IgD-negative memory B cell (primary cell): Measurements from ENCODE around the gene MAT1A. TPM values are rescaled to one million over a fixed set of nuclear protein-coding genes. Genes with fewer than 3 reads are reported as not detected.
"Not testable (repeated sequence)": the region's sequence is repeated elsewhere in the genome, so short reads cannot be mapped to it uniquely, and the experiment has no call there.

Source experiments
- H3K27ac Mint-ChIP-seq, 3 donors: one replicate each; pipeline ENCODE4 v1.8.0; 2020 to 2022; ENCODE audit warnings: mild to moderate bottlenecking in 3 of 3, mixed read lengths in 3 of 3, moderate library complexity in 1 of 3
- H3K27me3 Mint-ChIP-seq: one replicate; pipeline ENCODE4 v1.8.0; 2021; ENCODE audit warnings: mixed read lengths
- H3K36me3 Mint-ChIP-seq: one replicate; pipeline ENCODE4 v1.8.0; 2020; ENCODE audit warnings: mild to moderate bottlenecking, mixed read lengths
- H3K4me1 Mint-ChIP-seq, 3 donors: one replicate each; pipeline ENCODE4 v1.8.0; 2020 to 2022; ENCODE audit warnings: mixed read lengths in 3 of 3, mild to moderate bottlenecking in 1 of 3
- H3K4me3 Mint-ChIP-seq, 4 donors: one replicate each; pipeline ENCODE4 v1.8.0; 2020 to 2022; ENCODE audit warnings: mild to moderate bottlenecking in 4 of 4, mixed read lengths in 4 of 4, moderate library complexity in 3 of 4
- H3K9me3 Mint-ChIP-seq, 3 donors: one replicate each; pipeline ENCODE4 v1.8.0; 2020 to 2021; ENCODE audit warnings: mixed read lengths in 3 of 3, mild to moderate bottlenecking in 1 of 3
- polyA plus RNA-seq: library from polyadenylated mRNA; unstranded; fragments of 300-500 nt; fragmentation: Illumina TruSeq; gene quantifications from one replicate; pipeline ENCODE4 v1.2.3, GENCODE V29; 2021

MAT1A gene
- not detected for polyA plus RNA-seq

- peaks cover 17% of the 10 kb centered on the region for H3K27me3 Mint-ChIP-seq
- peaks cover 0 to 2% (median 1%) of the 10 kb centered on the region in 3 donors for H3K9me3 Mint-ChIP-seq
- no peak within 1 kb of the TSS for H3K27ac Mint-ChIP-seq
- no peaks in the 10 kb centered on the region for H3K36me3 Mint-ChIP-seq
- no peak within 1 kb of the TSS for H3K4me3 Mint-ChIP-seq
- peaks cover 0 to 2% (median 0%) of the 10 kb centered on the region in 3 donors for H3K4me1 Mint-ChIP-seq
Observed at GRCh38 chr10:80289451-80290287, at the start of gene MAT1A. TSS of gene MAT1A (minus strand) at chr10:80289658. CDS start at chr10:80289423, 235 bp downstream.

GRCh38 chr10:80333983-80334382, 44.5 kb upstream of the MAT1A start:
- no peaks in the 10 kb centered on the region for H3K4me1 Mint-ChIP-seq
- H3K27ac Mint-ChIP-seq = no peak overlapping the region
- peaks cover 1% of the 10 kb centered on the region for H3K36me3 Mint-ChIP-seq
- no peak overlapping the region for H3K4me3 Mint-ChIP-seq
- H3K9me3 Mint-ChIP-seq = no peaks in the 10 kb centered on the region
- no peaks in the 10 kb centered on the region for H3K27me3 Mint-ChIP-seq

GRCh38 chr10:80324891-80325364, 35.5 kb upstream of the MAT1A start:
- H3K4me1 Mint-ChIP-seq = no peaks in the 10 kb centered on the region
- no peak overlapping the region for H3K4me3 Mint-ChIP-seq
- no peaks in the 10 kb centered on the region for H3K36me3 Mint-ChIP-seq
- H3K9me3 Mint-ChIP-seq = peaks cover 0 to 2% (median 0%) of the 10 kb centered on the region in 3 donors
- H3K27me3 Mint-ChIP-seq = peaks cover 6% of the 10 kb centered on the region
- no peak overlapping the region for H3K27ac Mint-ChIP-seq

- Mint-ChIP-seq H3K4me1 (no peaks in the 10 kb centered on the region), H3K4me3 (no peak overlapping the region), H3K9me3 (peaks cover 0 to 2% (median 0%) of the 10 kb centered on the region in 3 donors), H3K27ac (no peak overlapping the region), H3K27me3 (peaks cover 6% of the 10 kb centered on the region), H3K36me3 (no peaks in the 10 kb centered on the region)
Observed at GRCh38 chr10:80324086-80324485, 34.6 kb upstream of the MAT1A start.

GRCh38 chr10:80323311-80323710, 33.9 kb upstream of the MAT1A start:
- no peaks in the 10 kb centered on the region for H3K36me3 Mint-ChIP-seq
- no peak overlapping the region for H3K27ac Mint-ChIP-seq
- no peaks in the 10 kb centered on the region for H3K4me1 Mint-ChIP-seq
- H3K4me3 Mint-ChIP-seq = no peak overlapping the region
- peaks cover 0 to 2% (median 0%) of the 10 kb centered on the region in 3 donors for H3K9me3 Mint-ChIP-seq
- H3K27me3 Mint-ChIP-seq = peaks cover 6% of the 10 kb centered on the region

GRCh38 chr10:80322711-80323110, 33.3 kb upstream of the MAT1A start:
- Mint-ChIP-seq H3K4me3 (no peak overlapping the region), H3K27me3 (peaks cover 6% of the 10 kb centered on the region), H3K9me3 (peaks cover 0 to 2% (median 0%) of the 10 kb centered on the region in 3 donors), H3K4me1 (no peaks in the 10 kb centered on the region), H3K36me3 (no peaks in the 10 kb centered on the region), H3K27ac (no peak overlapping the region)

- no peak overlapping the region for H3K27ac Mint-ChIP-seq
- peaks cover 0 to 2% (median 0%) of the 10 kb centered on the region in 3 donors for H3K9me3 Mint-ChIP-seq
- H3K36me3 Mint-ChIP-seq = no peaks in the 10 kb centered on the region
- H3K4me3 Mint-ChIP-seq = no peak overlapping the region
- no peaks in the 10 kb centered on the region for H3K4me1 Mint-ChIP-seq
- H3K27me3 Mint-ChIP-seq = peaks cover 6% of the 10 kb centered on the region
Observed at GRCh38 chr10:80322158-80322557, 32.7 kb upstream of the MAT1A start.

- no peak overlapping the region for H3K4me3 Mint-ChIP-seq
- H3K4me1 Mint-ChIP-seq = no peaks in the 10 kb centered on the region
- H3K36me3 Mint-ChIP-seq = no peaks in the 10 kb centered on the region
- H3K27ac Mint-ChIP-seq = no peak overlapping the region
- H3K9me3 Mint-ChIP-seq = peaks cover 0 to 2% (median 0%) of the 10 kb centered on the region in 3 donors
- peaks cover 6% of the 10 kb centered on the region for H3K27me3 Mint-ChIP-seq
Observed at GRCh38 chr10:80321183-80321582, 31.7 kb upstream of the MAT1A start.

- peak overlapping the region in 1 of 4 donors; percentile 24 for H3K4me3 Mint-ChIP-seq
- peaks cover 6% of the 10 kb centered on the region for H3K27me3 Mint-ChIP-seq
- H3K4me1 Mint-ChIP-seq = no peaks in the 10 kb centered on the region
- no peaks in the 10 kb centered on the region for H3K36me3 Mint-ChIP-seq
- peaks cover 0 to 2% (median 0%) of the 10 kb centered on the region in 3 donors for H3K9me3 Mint-ChIP-seq
- no peak overlapping the region for H3K27ac Mint-ChIP-seq
Observed at GRCh38 chr10:80320377-80320776, 30.9 kb upstream of the MAT1A start.

- Mint-ChIP-seq H3K9me3 (peaks cover 0 to 2% (median 0%) of the 10 kb centered on the region in 3 donors), H3K36me3 (no peaks in the 10 kb centered on the region), H3K4me3 (no peak overlapping the region), H3K27me3 (peaks cover 4% of the 10 kb centered on the region), H3K4me1 (no peaks in the 10 kb centered on the region), H3K27ac (no peak overlapping the region)
Observed at GRCh38 chr10:80319725-80320290, 30.4 kb upstream of the MAT1A start.

- no peaks in the 10 kb centered on the region for H3K4me1 Mint-ChIP-seq
- no peak overlapping the region for H3K4me3 Mint-ChIP-seq
- H3K9me3 Mint-ChIP-seq = peaks cover 0 to 2% (median 0%) of the 10 kb centered on the region in 3 donors
- no peaks in the 10 kb centered on the region for H3K36me3 Mint-ChIP-seq
- H3K27ac Mint-ChIP-seq = no peak overlapping the region
- peaks cover 3% of the 10 kb centered on the region for H3K27me3 Mint-ChIP-seq
Observed at GRCh38 chr10:80319318-80319717, 29.9 kb upstream of the MAT1A start.

GRCh38 chr10:80318742-80319141, 29.3 kb upstream of the MAT1A start:
- Mint-ChIP-seq H3K4me1 (no peaks in the 10 kb centered on the region), H3K27ac (no peak overlapping the region), H3K4me3 (no peak overlapping the region), H3K9me3 (peaks cover 0 to 2% (median 0%) of the 10 kb centered on the region in 3 donors), H3K27me3 (peaks cover 2% of the 10 kb centered on the region), H3K36me3 (no peaks in the 10 kb centered on the region)

- no peak overlapping the region for H3K27ac Mint-ChIP-seq
- H3K4me3 Mint-ChIP-seq = no peak overlapping the region
- no peaks in the 10 kb centered on the region for H3K4me1 Mint-ChIP-seq
- H3K9me3 Mint-ChIP-seq = peaks cover 0 to 2% (median 0%) of the 10 kb centered on the region in 3 donors
- H3K27me3 Mint-ChIP-seq = no peaks in the 10 kb centered on the region
- H3K36me3 Mint-ChIP-seq = no peaks in the 10 kb centered on the region
Observed at GRCh38 chr10:80315391-80315790, 25.9 kb upstream of the MAT1A start.

GRCh38 chr10:80313523-80313922, 24.1 kb upstream of the MAT1A start:
- Mint-ChIP-seq H3K9me3 (peaks cover 0 to under 1% (median 0%) of the 10 kb centered on the region in 3 donors), H3K36me3 (no peaks in the 10 kb centered on the region), H3K4me1 (no peaks in the 10 kb centered on the region), H3K27ac (no peak overlapping the region), H3K27me3 (no peaks in the 10 kb centered on the region), H3K4me3 (no peak overlapping the region)

- not testable (repeated sequence) for H3K4me3 Mint-ChIP-seq, H3K27ac Mint-ChIP-seq, H3K4me1 Mint-ChIP-seq, H3K36me3 Mint-ChIP-seq, H3K27me3 Mint-ChIP-seq
- H3K9me3 Mint-ChIP-seq = peaks cover 7 to 18% (median 15%) of the 10 kb centered on the region in 3 donors
Observed at GRCh38 chr10:80305989-80306388, 16.5 kb upstream of the MAT1A start.
